IMR-90 (cell line): ENCODE data around the gene TBX1. TPM values are rescaled to one million over a fixed set of nuclear protein-coding genes. Genes with fewer than 3 reads are reported as not detected.
A peak's percentile ranks its signal among the peaks of the same experiment; 100 is the strongest.

Experiments used
- ATAC-seq: fragments of 200-7000 bp; cut with Tn5 transposase; 2 replicates; pipeline ENCODE4 v1.9.1; 2020; ENCODE audit warnings: low read depth, mild to moderate bottlenecking, moderate library complexity
- BruUV-seq: library from RNA; stranded (reverse); fragments of 400-500 nt; replicated peaks from 2 replicates; lab custom pipeline; 2021; lab: Mats Ljungman, UMichigan
- CTCF ChIA-PET: fragments of 300-600 bp; formaldehyde crosslinking; extraction: SDS; loops from one replicate; lab custom pipeline; 2021; ENCODE audit warnings: antibody characterized with exemption; lab: Yijun Ruan, JAX
- POLR2A ChIA-PET: fragments of 300-600 bp; sonication (Branson Sonifier 250); formaldehyde crosslinking; loops from one replicate; lab custom pipeline; 2022; ENCODE audit warnings: antibody characterized with exemption; ENCODE audit not compliant: unreplicated experiment; lab: Charles Lee
- DNase-seq: peaks from one replicate; pipeline ENCODE4 v3.0.0; 2013
- H2AFZ ChIP-seq: replicated peaks from 2 replicates; pipeline ENCODE3; 2013; ENCODE audit warnings: low read length, mild to moderate bottlenecking; ENCODE audit not compliant: poor library complexity
- H2AK5ac ChIP-seq: 2 replicates; pipeline ENCODE4 v1.6.1; 2013; ENCODE audit warnings: low read depth, low read length, inconsistent platforms
- H2AK9ac ChIP-seq: replicated peaks from 2 replicates; pipeline ENCODE3; 2013; ENCODE audit warnings: mild to moderate bottlenecking, low read depth, low read length, moderate library complexity; ENCODE audit not compliant: poor library complexity
- H2BK120ac ChIP-seq: 2 replicates; pipeline ENCODE4 v1.6.1; 2013; ENCODE audit warnings: low read depth, low read length, inconsistent platforms
- H2BK15ac ChIP-seq: 3 replicates; pipeline ENCODE4 v1.6.1; 2013; ENCODE audit warnings: low read depth, low read length, inconsistent platforms
- H2BK20ac ChIP-seq: 2 replicates; pipeline ENCODE4 v1.6.1; 2013; ENCODE audit warnings: low read depth, mild to moderate bottlenecking, inconsistent platforms, low read length, moderate library complexity
- H2BK5ac ChIP-seq: 2 replicates; pipeline ENCODE4 v1.6.1; 2013; ENCODE audit warnings: mild to moderate bottlenecking, low read depth, low read length, inconsistent platforms; ENCODE audit not compliant: poor library complexity, severe bottlenecking
- H3K14ac ChIP-seq: replicated peaks from 2 replicates; pipeline ENCODE4 v1.6.1; 2013; ENCODE audit warnings: low read depth, low read length, inconsistent platforms
- H3K18ac ChIP-seq: 2 replicates; pipeline ENCODE4 v1.6.1; 2013; ENCODE audit warnings: low read depth, low read length, control low read depth
- H3K23ac ChIP-seq: 2 replicates; pipeline ENCODE4 v1.6.1; 2013; ENCODE audit warnings: low read depth, low read length, inconsistent platforms
- H3K27ac ChIP-seq: 2 replicates; pipeline ENCODE4 v1.5.1; 2013; ENCODE audit warnings: mild to moderate bottlenecking, control low read depth, low read length; ENCODE audit not compliant: insufficient read depth
- H3K27me3 ChIP-seq: 2 replicates; pipeline ENCODE4 v1.6.1; 2013; ENCODE audit warnings: low read length; ENCODE audit not compliant: control insufficient read depth, insufficient read depth
- H3K36me3 ChIP-seq: 2 replicates; pipeline ENCODE4 v1.6.1; 2013; ENCODE audit warnings: low read length, mixed read lengths; ENCODE audit not compliant: control insufficient read depth, insufficient read depth
- H3K4ac ChIP-seq: 2 replicates; pipeline ENCODE4 v1.6.1; 2013; ENCODE audit warnings: low read depth, low read length, inconsistent platforms
- H3K4me1 ChIP-seq: 2 replicates; pipeline ENCODE4 v1.6.1; 2013; ENCODE audit warnings: low read length, mixed read lengths; ENCODE audit not compliant: control insufficient read depth, insufficient read depth
- H3K4me2 ChIP-seq: 2 replicates; pipeline ENCODE4 v1.6.1; 2013; ENCODE audit warnings: low read depth, mild to moderate bottlenecking, control low read depth, low read length, moderate library complexity
- H3K4me3 ChIP-seq: 2 replicates; pipeline ENCODE4 v1.5.1; 2013; ENCODE audit warnings: low read depth, mild to moderate bottlenecking, control low read depth, low read length, moderate library complexity; ENCODE audit not compliant: insufficient read depth
- H3K56ac ChIP-seq: 2 replicates; pipeline ENCODE4 v1.6.1; 2013; ENCODE audit warnings: low read length, inconsistent platforms; ENCODE audit not compliant: insufficient read depth; ENCODE audit errors: extremely low read depth
- H3K79me1 ChIP-seq, 2 experiments: 2 replicates each; pipeline ENCODE4 v1.6.1; 2013; ENCODE audit warnings: low read length in 2 of 2, inconsistent platforms in 1 of 2, low read depth in 1 of 2
- H3K9ac ChIP-seq: 2 replicates; pipeline ENCODE4 v1.6.1; 2013; ENCODE audit warnings: low read depth, low read length, control low read depth
- H3K9me1 ChIP-seq: 2 replicates; pipeline ENCODE4 v1.6.1; 2013; ENCODE audit warnings: low read length, inconsistent platforms; ENCODE audit not compliant: insufficient read depth
- H3K9me3 ChIP-seq: 2 replicates; pipeline ENCODE4 v1.6.1; 2013; ENCODE audit warnings: low read length; ENCODE audit not compliant: control insufficient read depth, insufficient read depth
- H4K20me1 ChIP-seq: 2 replicates; pipeline ENCODE4 v1.6.1; 2013; ENCODE audit warnings: low read length, inconsistent platforms; ENCODE audit not compliant: insufficient read depth
- H4K5ac ChIP-seq: 2 replicates; pipeline ENCODE4 v1.6.1; 2013; ENCODE audit warnings: mild to moderate bottlenecking, low read depth, low read length, control low read depth
- H4K8ac ChIP-seq, 2 experiments: 2 replicates each; pipeline ENCODE4 v1.6.1; 2013; ENCODE audit warnings: low read depth in 2 of 2, low read length in 2 of 2, control low read depth in 1 of 2, inconsistent platforms in 1 of 2
- H4K91ac ChIP-seq: 2 replicates; pipeline ENCODE4 v1.6.1; 2013; ENCODE audit warnings: low read depth, low read length, inconsistent platforms; ENCODE audit not compliant: insufficient read depth
- BHLHE40 ChIP-seq: fragments of 150-350 bp; IDR thresholded peaks from 2 replicates; pipeline ENCODE4 v1.6.1; 2016; ENCODE audit warnings: mild to moderate bottlenecking, low read depth, low read length
- CEBPB ChIP-seq: IDR thresholded peaks from 2 replicates; pipeline ENCODE4 v1.6.1; 2012; ENCODE audit warnings: low read depth, low read length, improper control_type of control experiment
- CHD1 ChIP-seq: IDR thresholded peaks from 2 replicates; pipeline ENCODE4 v1.6.1; 2012; ENCODE audit warnings: low read depth, low read length, improper control_type of control experiment
- FOS ChIP-seq: fragments of 150-350 bp; IDR thresholded peaks from 2 replicates; pipeline ENCODE4 v1.6.1; 2016; ENCODE audit warnings: low read depth, low read length
- MAFK ChIP-seq: IDR thresholded peaks from 2 replicates; pipeline ENCODE4 v1.6.1; 2012; ENCODE audit warnings: low read depth, low read length, improper control_type of control experiment
- MXI1 ChIP-seq: IDR thresholded peaks from 2 replicates; pipeline ENCODE4 v1.6.1; 2012; ENCODE audit warnings: low read depth, mild to moderate bottlenecking, low read length, moderate library complexity, borderline replicate concordance
- NFE2L2 ChIP-seq: fragments of 150-350 bp; IDR thresholded peaks from 2 replicates; pipeline ENCODE4 v1.6.1; 2016; ENCODE audit warnings: low read depth, mild to moderate bottlenecking, low read length
- RAD21 ChIP-seq: IDR thresholded peaks from 2 replicates; pipeline ENCODE4 v1.6.1; 2012; ENCODE audit warnings: low read length, improper control_type of control experiment
- RCOR1 ChIP-seq: IDR thresholded peaks from 2 replicates; pipeline ENCODE4 v1.6.1; 2012; ENCODE audit warnings: mild to moderate bottlenecking, low read length, improper control_type of control experiment; ENCODE audit not compliant: insufficient replicate concordance
- RFX5 ChIP-seq: IDR thresholded peaks from 2 replicates; pipeline ENCODE4 v1.8.0; 2012; ENCODE audit warnings: low read depth, mild to moderate bottlenecking, low read length, moderate library complexity
- SMC3 ChIP-seq: fragments of 150-350 bp; IDR thresholded peaks from 2 replicates; pipeline ENCODE4 v1.6.1; 2016; ENCODE audit warnings: low read depth, mild to moderate bottlenecking, antibody characterized with exemption, low read length, moderate library complexity
- USF2 ChIP-seq: fragments of 150-350 bp; IDR thresholded peaks from 2 replicates; pipeline ENCODE4 v1.6.1; 2017; ENCODE audit warnings: mild to moderate bottlenecking, antibody characterized with exemption, low read length, low read depth
- WGBS, 2 experiments: methylation state at CpG; one replicate each; pipeline versions ENCODE4 v1.1.5 to v1.1.7; 2013; ENCODE audit warnings: missing lambda C conversion rate in 2 of 2; ENCODE audit not compliant: insufficient read length in 1 of 2; ENCODE audit errors: extremely low coverage in 2 of 2; 5-methylcytosine and 5-hydroxymethylcytosine counted together
- dilution Hi-C: fragments of 300-500 bp; cut with HindIII; formaldehyde crosslinking; loops from one replicate; pipeline ENCODE4 v1.14.3; 2018; ENCODE audit warnings: low sequenced_read_pairs; ENCODE audit not compliant: unreplicated experiment
- in situ Hi-C: fragments of 300-500 bp; cut with MboI; formaldehyde crosslinking; loops from 3 replicates; pipeline ENCODE4 v1.14.3; 2019; ENCODE audit warnings: low sequenced_read_pairs, inconsistent platforms, mixed read lengths
- intact Hi-C: fragments of 100-400 bp; cut with micrococcal nuclease; formaldehyde crosslinking; loops from 2 replicates; pipeline ENCODE4 v1.10.0; 2022
- polyA plus RNA-seq, 3 experiments: library from polyadenylated mRNA; depleted of rRNA; stranded (reverse); fragments of >200 nt; gene quantifications; 2 replicates each; pipeline ENCODE4 v1.2.3, GENCODE V29; 2012; ENCODE audit warnings: low replicate concordance in 1 of 3
- total RNA-seq: library from RNA; depleted of rRNA; stranded (reverse); fragments of >200 nt; gene quantifications from 2 replicates; pipeline ENCODE4 v1.2.3, GENCODE V29; 2012
- TF ChIP-seq, protein P1 (sequence below): fragments of 150-350 bp; IDR thresholded peaks from 2 replicates; pipeline ENCODE4 v1.6.1; 2016; ENCODE audit warnings: low read depth, mild to moderate bottlenecking, low read length, moderate library complexity, borderline replicate concordance
- TF ChIP-seq, protein P2 (sequence below): conservative IDR thresholded peaks from 2 replicates; pipeline ENCODE4 v1.5.1; 2012; ENCODE audit warnings: mild to moderate bottlenecking, low read depth, low read length, improper control_type of control experiment

TBX1 gene
- total and polyA plus RNA-seq, 2 of the 4 experiments (the other 2 are of a cell fraction): 0.03 TPM; not detected in 1

DNA sequence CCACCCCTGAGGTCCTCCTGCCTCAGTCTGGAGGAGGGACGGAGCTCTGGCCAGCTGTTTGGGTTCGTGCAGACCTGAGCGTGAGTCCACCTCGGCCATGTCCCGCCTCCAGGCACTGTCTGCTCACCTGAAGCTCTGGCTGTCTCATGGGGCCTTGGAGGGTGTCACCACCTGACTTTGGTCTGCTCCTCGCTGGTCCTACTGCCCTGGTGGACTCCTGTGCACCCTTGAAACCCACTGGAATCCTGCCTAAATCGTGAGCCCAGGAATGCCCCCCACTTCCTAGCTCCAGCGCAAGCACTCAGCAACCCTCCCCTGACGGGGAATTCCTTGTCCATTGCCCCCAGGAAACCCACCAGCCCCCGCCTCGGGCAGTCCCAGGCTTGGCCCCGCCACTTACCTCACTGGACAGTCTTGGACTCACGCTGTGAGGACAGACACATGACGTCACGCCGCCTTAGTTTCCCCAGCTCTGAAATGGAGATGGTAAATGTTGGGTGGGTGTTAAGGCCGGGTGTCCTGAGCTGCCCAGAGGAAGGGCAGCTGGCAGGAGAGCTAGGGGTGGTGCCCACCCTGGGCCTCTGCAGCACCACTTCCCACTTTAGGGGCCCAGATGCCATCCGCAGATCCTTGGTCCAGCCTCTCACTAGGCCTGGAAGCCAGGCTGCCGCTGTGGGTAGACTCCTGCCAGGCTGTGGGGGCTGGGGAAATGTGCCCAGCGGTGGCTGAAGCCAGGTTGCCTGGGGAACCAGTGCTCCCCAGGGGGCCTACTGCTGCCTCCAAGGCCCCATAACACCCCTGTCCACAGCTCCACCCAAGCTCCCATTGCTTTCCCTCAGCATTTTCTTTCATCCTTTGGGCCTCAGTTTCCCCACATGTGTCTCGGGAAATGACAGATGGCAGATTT, 18.2 kb upstream of the TBX1 start:
- in situ Hi-C loops (no loop called here), dilution Hi-C loops (no loop called here), intact Hi-C loops (no loop called here)
- DNase-seq: no peak
- no peak overlapping the region for H2BK15ac ChIP-seq
- no TSS peak for BruUV-seq
- WGBS, 2 experiments: 90% methylated on average over 2 of the region's 21 CpGs; no CpG with 5 or more reads in 1 of the 2 experiments
- no peak overlapping the region for H3K4ac ChIP-seq
- no peak overlapping the region for H3K14ac ChIP-seq
- peak overlapping the region; percentile 32 for H2AFZ ChIP-seq
- H3K4me2 ChIP-seq: no peak overlapping the region
- no peak overlapping the region for H3K18ac ChIP-seq
- no peak overlapping the region for H2BK120ac ChIP-seq
- H2AK9ac ChIP-seq: peak overlapping the region; percentile 42
- no peak overlapping the region for H4K8ac ChIP-seq
- no peak overlapping the region for H3K9ac ChIP-seq
- no peaks in the 10 kb centered on the region for H3K36me3 ChIP-seq
- H3K79me1 ChIP-seq: no peaks in the 10 kb centered on the region
- H3K9me1 ChIP-seq: no peaks in the 10 kb centered on the region
- H3K27ac ChIP-seq: no peak overlapping the region
- H4K91ac ChIP-seq: no peak overlapping the region
- H3K27me3 ChIP-seq: no peaks in the 10 kb centered on the region; the same call in 1 of the 2 replicates
- H3K23ac ChIP-seq: no peak overlapping the region
- no peak overlapping the region for H3K4me3 ChIP-seq
- ChIA-PET CTCF (interaction anchor here (0.9 to 1.3 kb wide), 2 partner anchors 12 to 168 kb away, joined by 3 to 4 read pairs; no protein-coding TSS in a partner anchor), POLR2A (no interaction called here)
- peaks cover 2% of the 10 kb centered on the region; the same call in 1 of the 2 replicates for H3K4me1 ChIP-seq
- no peak overlapping the region for H2BK5ac ChIP-seq
- H4K5ac ChIP-seq: no peak overlapping the region
- no peak overlapping the region for H3K56ac ChIP-seq
- no peaks in the 10 kb centered on the region; the same call in 1 of the 2 replicates for H4K20me1 ChIP-seq
- ATAC-seq: no peak
- H3K9me3 ChIP-seq: no peaks in the 10 kb centered on the region
- H2AK5ac ChIP-seq: no peak overlapping the region
- H2BK20ac ChIP-seq: no peak overlapping the region
- TF ChIP-seq BHLHE40 (no peak), CEBPB (no peak), SMC3 (no peak), MXI1 (no peak), RAD21 (no peak), NFE2L2 (no peak), RCOR1 (no peak), MAFK (no peak), FOS (no peak), CHD1 (no peak), USF2 (no peak), RFX5 (no peak)
- TF ChIP-seq, protein P1, sequence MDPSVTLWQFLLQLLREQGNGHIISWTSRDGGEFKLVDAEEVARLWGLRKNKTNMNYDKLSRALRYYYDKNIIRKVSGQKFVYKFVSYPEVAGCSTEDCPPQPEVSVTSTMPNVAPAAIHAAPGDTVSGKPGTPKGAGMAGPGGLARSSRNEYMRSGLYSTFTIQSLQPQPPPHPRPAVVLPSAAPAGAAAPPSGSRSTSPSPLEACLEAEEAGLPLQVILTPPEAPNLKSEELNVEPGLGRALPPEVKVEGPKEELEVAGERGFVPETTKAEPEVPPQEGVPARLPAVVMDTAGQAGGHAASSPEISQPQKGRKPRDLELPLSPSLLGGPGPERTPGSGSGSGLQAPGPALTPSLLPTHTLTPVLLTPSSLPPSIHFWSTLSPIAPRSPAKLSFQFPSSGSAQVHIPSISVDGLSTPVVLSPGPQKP: no peak
- TF ChIP-seq, protein P2, sequence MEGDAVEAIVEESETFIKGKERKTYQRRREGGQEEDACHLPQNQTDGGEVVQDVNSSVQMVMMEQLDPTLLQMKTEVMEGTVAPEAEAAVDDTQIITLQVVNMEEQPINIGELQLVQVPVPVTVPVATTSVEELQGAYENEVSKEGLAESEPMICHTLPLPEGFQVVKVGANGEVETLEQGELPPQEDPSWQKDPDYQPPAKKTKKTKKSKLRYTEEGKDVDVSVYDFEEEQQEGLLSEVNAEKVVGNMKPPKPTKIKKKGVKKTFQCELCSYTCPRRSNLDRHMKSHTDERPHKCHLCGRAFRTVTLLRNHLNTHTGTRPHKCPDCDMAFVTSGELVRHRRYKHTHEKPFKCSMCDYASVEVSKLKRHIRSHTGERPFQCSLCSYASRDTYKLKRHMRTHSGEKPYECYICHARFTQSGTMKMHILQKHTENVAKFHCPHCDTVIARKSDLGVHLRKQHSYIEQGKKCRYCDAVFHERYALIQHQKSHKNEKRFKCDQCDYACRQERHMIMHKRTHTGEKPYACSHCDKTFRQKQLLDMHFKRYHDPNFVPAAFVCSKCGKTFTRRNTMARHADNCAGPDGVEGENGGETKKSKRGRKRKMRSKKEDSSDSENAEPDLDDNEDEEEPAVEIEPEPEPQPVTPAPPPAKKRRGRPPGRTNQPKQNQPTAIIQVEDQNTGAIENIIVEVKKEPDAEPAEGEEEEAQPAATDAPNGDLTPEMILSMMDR: no peak
